GM12878 (cell line): ENCODE results near the gene OLFML3.

ENCODE experiments used
- BACH1 ChIP-seq: fragments of 450-650 bp; IDR thresholded peaks from 2 replicates; pipeline ENCODE4 v1.6.1; 2017; ENCODE audit warnings: mild to moderate bottlenecking, borderline replicate concordance
- BHLHE40 ChIP-seq, 2 experiments: fragments of 450-650 bp in 1 of 2; IDR thresholded peaks; 2 replicates each; pipeline ENCODE4 v1.6.1; 2011 to 2017; ENCODE audit warnings: low read depth in 2 of 2, borderline replicate concordance in 1 of 2, improper control_type of control experiment in 1 of 2, low read length in 1 of 2, mild to moderate bottlenecking in 1 of 2
- FOXM1 ChIP-seq: IDR thresholded peaks from 2 replicates; pipeline ENCODE4 v1.6.1; 2012; ENCODE audit warnings: low read depth, mild to moderate bottlenecking, inconsistent platforms, low read length, moderate library complexity
- JUND ChIP-seq: IDR thresholded peaks from 2 replicates; pipeline ENCODE4 v1.6.1; 2012; ENCODE audit warnings: low read depth, mild to moderate bottlenecking, low read length, improper control_type of control experiment, moderate library complexity
- POLR2AphosphoS2 ChIP-seq: IDR thresholded peaks from 2 replicates; pipeline ENCODE4 v1.6.1; 2011; ENCODE audit warnings: low read depth, mild to moderate bottlenecking, low read length, improper control_type of control experiment, moderate library complexity
- POLR2AphosphoS5 ChIP-seq: IDR thresholded peaks from 2 replicates; pipeline ENCODE4 v1.6.1; 2011; ENCODE audit warnings: mild to moderate bottlenecking, low read length, inconsistent platforms
- SPI1 ChIP-seq: IDR thresholded peaks from 2 replicates; pipeline ENCODE4 v1.6.1; 2011; ENCODE audit warnings: low read depth, mild to moderate bottlenecking, low read length, moderate library complexity, borderline replicate concordance; ENCODE audit not compliant: insufficient read depth
- SREBF2 ChIP-seq: IDR thresholded peaks from 2 replicates; pipeline ENCODE4 v1.6.1; 2012; ENCODE audit warnings: mild to moderate bottlenecking, low read length
- TARDBP ChIP-seq: IDR thresholded peaks from 2 replicates; pipeline ENCODE4 v1.6.1; 2016; ENCODE audit warnings: borderline replicate concordance
- TBL1XR1 ChIP-seq: IDR thresholded peaks from 2 replicates; pipeline ENCODE4 v1.6.1; 2012; ENCODE audit warnings: low read depth, low read length, improper control_type of control experiment
- TCF3 ChIP-seq: IDR thresholded peaks from 2 replicates; pipeline ENCODE4 v1.6.1; 2012; ENCODE audit warnings: low read depth, mild to moderate bottlenecking, low read length, borderline replicate concordance; ENCODE audit not compliant: insufficient read depth
- TF ChIP-seq, protein P1 (sequence below), 3 experiments: IDR thresholded peaks in 2 of 3; conservative IDR thresholded peaks in 1 of 3; 2 replicates each; pipeline ENCODE4 v1.5.1; 2011; ENCODE audit warnings: low read depth in 3 of 3, low read length in 3 of 3, mild to moderate bottlenecking in 3 of 3, control low read depth in 2 of 3, moderate library complexity in 2 of 3, inconsistent platforms in 1 of 3, mixed read lengths in 1 of 3; ENCODE audit not compliant: control insufficient read depth in 2 of 3, insufficient read depth in 1 of 3; ENCODE audit errors: extremely low read depth in 1 of 3
- TF ChIP-seq, protein P2 (sequence below): fragments of 450-650 bp; formaldehyde crosslinking; IDR thresholded peaks from 2 replicates; pipeline ENCODE4 v1.4.0; 2020; ENCODE audit warnings: mild to moderate bottlenecking, moderate library complexity
- TF ChIP-seq, protein P3 (sequence below): IDR thresholded peaks from 2 replicates; pipeline ENCODE4 v1.6.1; 2012; ENCODE audit warnings: low read depth, low read length, improper control_type of control experiment

DNA sequence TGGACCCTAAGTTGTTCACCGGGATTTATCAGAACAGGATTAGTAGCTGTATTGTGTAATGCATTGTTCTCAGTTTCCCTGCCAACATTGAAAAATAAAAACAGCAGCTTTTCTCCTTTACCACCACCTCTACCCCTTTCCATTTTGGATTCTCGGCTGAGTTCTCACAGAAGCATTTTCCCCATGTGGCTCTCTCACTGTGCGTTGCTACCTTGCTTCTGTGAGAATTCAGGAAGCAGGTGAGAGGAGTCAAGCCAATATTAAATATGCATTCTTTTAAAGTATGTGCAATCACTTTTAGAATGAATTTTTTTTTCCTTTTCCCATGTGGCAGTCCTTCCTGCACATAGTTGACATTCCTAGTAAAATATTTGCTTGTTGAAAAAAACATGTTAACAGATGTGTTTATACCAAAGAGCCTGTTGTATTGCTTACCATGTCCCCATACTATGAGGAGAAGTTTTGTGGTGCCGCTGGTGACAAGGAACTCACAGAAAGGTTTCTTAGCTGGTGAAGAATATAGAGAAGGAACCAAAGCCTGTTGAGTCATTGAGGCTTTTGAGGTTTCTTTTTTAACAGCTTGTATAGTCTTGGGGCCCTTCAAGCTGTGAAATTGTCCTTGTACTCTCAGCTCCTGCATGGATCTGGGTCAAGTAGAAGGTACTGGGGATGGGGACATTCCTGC is 3.9 kb upstream of the OLFML3 start:
- TF ChIP-seq, protein P1, sequence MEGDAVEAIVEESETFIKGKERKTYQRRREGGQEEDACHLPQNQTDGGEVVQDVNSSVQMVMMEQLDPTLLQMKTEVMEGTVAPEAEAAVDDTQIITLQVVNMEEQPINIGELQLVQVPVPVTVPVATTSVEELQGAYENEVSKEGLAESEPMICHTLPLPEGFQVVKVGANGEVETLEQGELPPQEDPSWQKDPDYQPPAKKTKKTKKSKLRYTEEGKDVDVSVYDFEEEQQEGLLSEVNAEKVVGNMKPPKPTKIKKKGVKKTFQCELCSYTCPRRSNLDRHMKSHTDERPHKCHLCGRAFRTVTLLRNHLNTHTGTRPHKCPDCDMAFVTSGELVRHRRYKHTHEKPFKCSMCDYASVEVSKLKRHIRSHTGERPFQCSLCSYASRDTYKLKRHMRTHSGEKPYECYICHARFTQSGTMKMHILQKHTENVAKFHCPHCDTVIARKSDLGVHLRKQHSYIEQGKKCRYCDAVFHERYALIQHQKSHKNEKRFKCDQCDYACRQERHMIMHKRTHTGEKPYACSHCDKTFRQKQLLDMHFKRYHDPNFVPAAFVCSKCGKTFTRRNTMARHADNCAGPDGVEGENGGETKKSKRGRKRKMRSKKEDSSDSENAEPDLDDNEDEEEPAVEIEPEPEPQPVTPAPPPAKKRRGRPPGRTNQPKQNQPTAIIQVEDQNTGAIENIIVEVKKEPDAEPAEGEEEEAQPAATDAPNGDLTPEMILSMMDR (IDR thresholded peaks at IDR 0.05 in 2 of 3, conservative IDR thresholded peaks at IDR 0.05 in 1 of 3; ENCODE audit: control insufficient read depth in 2 of 3, extremely low read depth in 1 of 3, insufficient read depth in 1 of 3, low read depth in 3 of 3, low read length in 3 of 3): no peak
- TF ChIP-seq FOXM1 (no peak), POLR2AphosphoS5 (no peak), TCF3 (no peak), TARDBP (no peak), JUND (no peak), SREBF2 (no peak), BACH1 (no peak), TBL1XR1 (no peak), SPI1 (no peak), BHLHE40 (IDR thresholded peaks at IDR 0.05; ENCODE audit: borderline replicate concordance in 1 of 2, low read depth in 2 of 2, low read length in 1 of 2) (no peak), POLR2AphosphoS2 (no peak)
- TF ChIP-seq, protein P2, sequence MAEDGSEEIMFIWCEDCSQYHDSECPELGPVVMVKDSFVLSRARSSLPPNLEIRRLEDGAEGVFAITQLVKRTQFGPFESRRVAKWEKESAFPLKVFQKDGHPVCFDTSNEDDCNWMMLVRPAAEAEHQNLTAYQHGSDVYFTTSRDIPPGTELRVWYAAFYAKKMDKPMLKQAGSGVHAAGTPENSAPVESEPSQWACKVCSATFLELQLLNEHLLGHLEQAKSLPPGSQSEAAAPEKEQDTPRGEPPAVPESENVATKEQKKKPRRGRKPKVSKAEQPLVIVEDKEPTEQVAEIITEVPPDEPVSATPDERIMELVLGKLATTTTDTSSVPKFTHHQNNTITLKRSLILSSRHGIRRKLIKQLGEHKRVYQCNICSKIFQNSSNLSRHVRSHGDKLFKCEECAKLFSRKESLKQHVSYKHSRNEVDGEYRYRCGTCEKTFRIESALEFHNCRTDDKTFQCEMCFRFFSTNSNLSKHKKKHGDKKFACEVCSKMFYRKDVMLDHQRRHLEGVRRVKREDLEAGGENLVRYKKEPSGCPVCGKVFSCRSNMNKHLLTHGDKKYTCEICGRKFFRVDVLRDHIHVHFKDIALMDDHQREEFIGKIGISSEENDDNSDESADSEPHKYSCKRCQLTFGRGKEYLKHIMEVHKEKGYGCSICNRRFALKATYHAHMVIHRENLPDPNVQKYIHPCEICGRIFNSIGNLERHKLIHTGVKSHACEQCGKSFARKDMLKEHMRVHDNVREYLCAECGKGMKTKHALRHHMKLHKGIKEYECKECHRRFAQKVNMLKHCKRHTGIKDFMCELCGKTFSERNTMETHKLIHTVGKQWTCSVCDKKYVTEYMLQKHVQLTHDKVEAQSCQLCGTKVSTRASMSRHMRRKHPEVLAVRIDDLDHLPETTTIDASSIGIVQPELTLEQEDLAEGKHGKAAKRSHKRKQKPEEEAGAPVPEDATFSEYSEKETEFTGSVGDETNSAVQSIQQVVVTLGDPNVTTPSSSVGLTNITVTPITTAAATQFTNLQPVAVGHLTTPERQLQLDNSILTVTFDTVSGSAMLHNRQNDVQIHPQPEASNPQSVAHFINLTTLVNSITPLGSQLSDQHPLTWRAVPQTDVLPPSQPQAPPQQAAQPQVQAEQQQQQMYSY (CRISPR knock-in tag): no peak
- TF ChIP-seq, protein P3, sequence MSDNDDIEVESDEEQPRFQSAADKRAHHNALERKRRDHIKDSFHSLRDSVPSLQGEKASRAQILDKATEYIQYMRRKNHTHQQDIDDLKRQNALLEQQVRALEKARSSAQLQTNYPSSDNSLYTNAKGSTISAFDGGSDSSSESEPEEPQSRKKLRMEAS: no peak
